ENCODE data around the gene FAM228B.

FAM228B gene

GRCh38 chr2:24206714-24207113, 83.4 kb downstream of the FAM228B start:
- no peak for DNase-seq

GRCh38 chr2:24207359-24207758, 84.1 kb downstream of the FAM228B start:
- no peak for DNase-seq

- no peak for DNase-seq
Observed at GRCh38 chr2:24208490-24208889, 85.2 kb downstream of the FAM228B start.

- no peak for DNase-seq
Observed at GRCh38 chr2:24209389-24210105, 86.3 kb downstream of the FAM228B start.

GRCh38 chr2:24210106-24210455, 86.8 kb downstream of the FAM228B start:
- DNase-seq = no peak

- no peak for DNase-seq
Observed at GRCh38 chr2:24210723-24211122, 87.5 kb downstream of the FAM228B start.

- no peak for DNase-seq
Observed at GRCh38 chr2:24211408-24211807, 88.1 kb downstream of the FAM228B start.

- DNase-seq = no peak
Observed at GRCh38 chr2:24214880-24215279, 91.6 kb downstream of the FAM228B start.

Measured in NCI-H510A (cell line).